ENCODE data around the gene OR8G1. TPM values are rescaled to one million over a fixed set of nuclear protein-coding genes. Genes with fewer than 3 reads are reported as not detected.

OR8G1 gene
- total and polyA plus RNA-seq, 7 donors, result not detected

DNA sequence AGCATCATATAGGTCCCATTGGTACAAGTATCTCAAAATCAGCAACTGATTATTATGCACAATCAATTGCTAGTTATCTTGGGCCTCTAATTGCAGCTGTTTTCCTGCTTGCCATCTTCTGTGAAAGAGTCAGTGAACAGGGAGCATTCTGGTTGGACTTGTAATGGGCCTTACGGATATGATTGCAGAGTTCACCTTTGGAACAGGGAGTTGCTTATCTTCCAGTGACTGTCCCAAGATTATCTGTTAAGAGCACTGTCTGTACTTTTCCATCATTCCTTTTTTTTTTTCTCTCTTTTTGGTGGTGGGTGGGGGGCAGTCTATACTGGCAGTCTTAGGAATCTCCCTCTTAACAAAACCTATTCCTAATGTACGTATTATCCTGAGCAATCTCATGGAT, 33.1 kb downstream of the OR8G1 start:
- Histone ChIP-seq H3K27ac (no peak overlapping the region), H3K9me3 (no peaks in the 10 kb centered on the region), H3K4me3 (no peak overlapping the region), H3K36me3 (ENCODE audit: insufficient read depth in 1 of 2, low read depth in 1 of 2) (no peaks in the 10 kb centered on the region), H3K27me3 (ENCODE audit: insufficient read depth in 3 of 3, low read length in 2 of 3) (no peaks in the 10 kb centered on the region), H3K4me1 (no peaks in the 10 kb centered on the region)
- no peak for ATAC-seq
- TF ChIP-seq CTCF (IDR thresholded peaks at IDR 0.05), result no peak
- intact Hi-C loops (cut with DNase I), result no loop called here
- DNase-seq, result no peak
- 86 to 95% (median 90%) methylated on average over 2 of the region's 2 CpGs for WGBS, 3 donors

- WGBS, 3 donors, result 64 to 77% (median 72%) methylated on average over 1 of the region's 1 CpG
- intact Hi-C loops (cut with DNase I), result no loop called here
- TF ChIP-seq CTCF (IDR thresholded peaks at IDR 0.05), result no peak
- Histone ChIP-seq H3K9me3 (peaks cover under 1% of the 10 kb centered on the region), H3K4me3 (no peak overlapping the region), H3K4me1 (no peaks in the 10 kb centered on the region), H3K27me3 (ENCODE audit: insufficient read depth in 3 of 3, low read length in 2 of 3) (no peaks in the 10 kb centered on the region), H3K27ac (no peak overlapping the region), H3K36me3 (ENCODE audit: insufficient read depth in 1 of 2, low read depth in 1 of 2) (no peaks in the 10 kb centered on the region)
- DNase-seq, result no peak
- no peak for ATAC-seq
Measured at GRCh38 chr11:124276081-124276480, 35.2 kb downstream of the OR8G1 start.

GRCh38 chr11:124277207-124277606, 36.3 kb downstream of the OR8G1 start:
- TF ChIP-seq CTCF (IDR thresholded peaks at IDR 0.05), result no peak
- Histone ChIP-seq H3K9me3 (peaks cover 8% of the 10 kb centered on the region), H3K4me1 (no peaks in the 10 kb centered on the region), H3K27me3 (ENCODE audit: insufficient read depth in 3 of 3, low read length in 2 of 3) (no peaks in the 10 kb centered on the region), H3K27ac (no peak overlapping the region), H3K4me3 (no peak overlapping the region), H3K36me3 (ENCODE audit: insufficient read depth in 1 of 2, low read depth in 1 of 2) (no peaks in the 10 kb centered on the region)
- no peak for DNase-seq
- ATAC-seq, result no peak
- intact Hi-C loops (cut with DNase I), result no loop called here
- WGBS, 3 donors, result 84 to 89% (median 84%) methylated on average over 3 of the region's 3 CpGs

DNA sequence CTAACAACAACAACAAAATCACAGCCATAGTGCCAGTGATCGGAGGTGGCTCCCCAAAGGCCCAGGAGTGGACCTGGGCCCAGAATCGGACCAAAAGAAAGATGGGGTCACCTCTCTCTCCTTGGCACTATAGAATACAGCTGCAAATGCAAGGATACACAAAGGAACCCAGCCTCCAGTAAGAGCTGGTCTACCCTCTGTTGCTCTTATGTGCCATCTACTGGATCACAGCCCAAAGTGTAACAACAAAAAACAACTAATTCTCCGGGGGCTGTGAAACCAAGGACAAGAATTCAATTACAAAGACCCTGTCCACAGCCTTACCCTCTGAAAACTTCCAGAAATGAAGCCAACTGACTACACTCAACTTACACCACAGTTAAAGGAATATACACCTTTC, 36.9 kb downstream of the OR8G1 start:
- ATAC-seq, result no peak
- 73 to 79% (median 77%) methylated on average over 3 of the region's 3 CpGs for WGBS, 3 donors

More for the DNA sequence above, 36.9 kb downstream of the OR8G1 start:
- no peak for DNase-seq
- Histone ChIP-seq H3K4me3 (no peak overlapping the region), H3K4me1 (no peaks in the 10 kb centered on the region), H3K27ac (no peak overlapping the region), H3K36me3 (ENCODE audit: insufficient read depth in 1 of 2, low read depth in 1 of 2) (no peaks in the 10 kb centered on the region), H3K9me3 (peaks cover 8% of the 10 kb centered on the region), H3K27me3 (ENCODE audit: insufficient read depth in 3 of 3, low read length in 2 of 3) (no peaks in the 10 kb centered on the region)
- intact Hi-C loops (cut with DNase I), result no loop called here
- no peak for TF ChIP-seq CTCF (IDR thresholded peaks at IDR 0.05)

All from psoas muscle (tissue), 8 donors.